C4-2B (cell line): ENCODE measurements around the gene CDK14.

Experiments
- ZFX ChIP-seq: fragments of 450-650 bp; IDR thresholded peaks from 2 replicates; pipeline ENCODE4 v1.6.1; 2017
- TF ChIP-seq, protein P1 (sequence below): fragments of 450-650 bp; conservative IDR thresholded peaks from 2 replicates; pipeline ENCODE4 v1.5.1; 2017; ENCODE audit warnings: mild to moderate bottlenecking

DNA sequence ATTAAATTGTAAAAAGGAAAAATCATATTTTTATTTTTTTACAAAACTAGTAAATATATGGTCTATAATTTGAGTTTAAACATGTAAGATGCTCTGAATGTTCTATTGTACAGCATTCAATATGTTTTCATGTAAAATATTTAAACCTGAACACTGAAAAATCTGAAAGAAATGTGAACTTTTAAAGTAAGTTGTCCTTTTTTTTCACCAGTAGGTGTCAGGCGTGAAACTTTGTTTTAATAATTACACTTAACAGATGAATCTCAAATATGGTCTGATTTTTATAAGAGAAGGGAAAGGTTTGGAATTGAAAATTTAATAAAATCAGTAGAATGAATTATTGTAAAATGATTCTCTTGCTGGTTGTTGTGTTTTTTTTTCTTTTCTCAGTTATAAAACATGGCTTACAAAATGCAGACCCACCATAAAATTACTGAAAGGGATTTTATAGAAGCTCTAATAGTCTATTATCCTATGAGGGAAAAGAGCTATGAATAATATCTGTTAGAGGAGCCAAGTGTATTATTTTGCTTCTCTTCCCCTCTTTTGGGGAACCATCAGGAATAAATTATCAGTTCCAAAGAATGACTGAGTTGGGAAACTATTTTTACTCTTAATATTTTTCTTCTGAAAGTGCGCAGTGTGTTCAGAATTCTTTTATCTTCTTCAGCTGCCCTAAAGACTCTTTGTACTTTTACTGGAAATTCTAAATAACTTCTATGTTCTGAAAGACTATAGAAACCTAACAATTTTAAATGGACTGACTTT lies 450.4 kb downstream of the CDK14 start:
- TF ChIP-seq, protein P1, sequence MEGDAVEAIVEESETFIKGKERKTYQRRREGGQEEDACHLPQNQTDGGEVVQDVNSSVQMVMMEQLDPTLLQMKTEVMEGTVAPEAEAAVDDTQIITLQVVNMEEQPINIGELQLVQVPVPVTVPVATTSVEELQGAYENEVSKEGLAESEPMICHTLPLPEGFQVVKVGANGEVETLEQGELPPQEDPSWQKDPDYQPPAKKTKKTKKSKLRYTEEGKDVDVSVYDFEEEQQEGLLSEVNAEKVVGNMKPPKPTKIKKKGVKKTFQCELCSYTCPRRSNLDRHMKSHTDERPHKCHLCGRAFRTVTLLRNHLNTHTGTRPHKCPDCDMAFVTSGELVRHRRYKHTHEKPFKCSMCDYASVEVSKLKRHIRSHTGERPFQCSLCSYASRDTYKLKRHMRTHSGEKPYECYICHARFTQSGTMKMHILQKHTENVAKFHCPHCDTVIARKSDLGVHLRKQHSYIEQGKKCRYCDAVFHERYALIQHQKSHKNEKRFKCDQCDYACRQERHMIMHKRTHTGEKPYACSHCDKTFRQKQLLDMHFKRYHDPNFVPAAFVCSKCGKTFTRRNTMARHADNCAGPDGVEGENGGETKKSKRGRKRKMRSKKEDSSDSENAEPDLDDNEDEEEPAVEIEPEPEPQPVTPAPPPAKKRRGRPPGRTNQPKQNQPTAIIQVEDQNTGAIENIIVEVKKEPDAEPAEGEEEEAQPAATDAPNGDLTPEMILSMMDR, result peak; percentile 76
- TF ChIP-seq ZFX, result no peak
